ENCODE measurements around the gene HMGN4. TPM values are rescaled to one million over a fixed set of nuclear protein-coding genes. Genes with fewer than 3 reads are reported as not detected.

Gene HMGN4
- total and polyA plus RNA-seq, 9 of the 15 experiments (the other 6 are each of a cell fraction or from before 2014, with no cell fraction given), result 35.4 to 134 (median 94.1) TPM

- TF ChIP-seq CREB1 (IDR thresholded peaks at IDR 0.05) (no peak), CREB1 (CRISPR knock-in tag; IDR thresholded peaks at IDR 0.05) (no peak), CHD2 (IDR thresholded peaks at IDR 0.05; ENCODE audit: low read depth, low read length) (no peak), CEBPZ (IDR thresholded peaks at IDR 0.05; ENCODE audit: borderline replicate concordance, low read depth, low read length) (no peak), PRMT5 (CRISPR knock-in tag; IDR thresholded peaks at IDR 0.05) (no peak), ZBTB8A (IDR thresholded peaks at IDR 0.05; ENCODE audit: partially characterized antibody) (no peak), SRF (CRISPR knock-in tag; IDR thresholded peaks at IDR 0.05) (peak in 1 of 2 experiments; percentile 60; a peak in 1 of 4 replicates), SRSF7 (optimal IDR thresholded peaks at IDR 0.05; ENCODE audit: low read depth, low read length) (no peak), EWSR1 (IDR thresholded peaks at IDR 0.05; ENCODE audit: borderline replicate concordance, low read depth, partially characterized antibody) (no peak), CBX2 (IDR thresholded peaks at IDR 0.05; ENCODE audit: insufficient read depth, low read length, poor library complexity, severe bottlenecking) (no peak), TSC22D4 (tag; IDR thresholded peaks at IDR 0.05) (no peak), ADNP (tag; IDR thresholded peaks at IDR 0.05) (no peak), ZNF232 (CRISPR knock-in tag; IDR thresholded peaks at IDR 0.05) (peak; percentile 47; the same call in 1 of the 2 replicates), GABPA (tag; conservative IDR thresholded peaks at IDR 0.05; ENCODE audit: low read depth) (no peak), HLTF (IDR thresholded peaks at IDR 0.05) (no peak), ZNF124 (CRISPR knock-in tag; IDR thresholded peaks at IDR 0.05) (no peak), SFPQ (IDR thresholded peaks at IDR 0.05; ENCODE audit: low read depth, low read length) (no peak), KDM1A (IDR thresholded peaks at IDR 0.05) (no peak)
- TF ChIP-seq, protein P1, sequence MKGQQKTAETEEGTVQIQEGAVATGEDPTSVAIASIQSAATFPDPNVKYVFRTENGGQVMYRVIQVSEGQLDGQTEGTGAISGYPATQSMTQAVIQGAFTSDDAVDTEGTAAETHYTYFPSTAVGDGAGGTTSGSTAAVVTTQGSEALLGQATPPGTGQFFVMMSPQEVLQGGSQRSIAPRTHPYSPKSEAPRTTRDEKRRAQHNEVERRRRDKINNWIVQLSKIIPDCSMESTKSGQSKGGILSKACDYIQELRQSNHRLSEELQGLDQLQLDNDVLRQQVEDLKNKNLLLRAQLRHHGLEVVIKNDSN (CRISPR knock-in tag; IDR thresholded peaks at IDR 0.05), result peak; percentile 89
- TF ChIP-seq, protein P2, sequence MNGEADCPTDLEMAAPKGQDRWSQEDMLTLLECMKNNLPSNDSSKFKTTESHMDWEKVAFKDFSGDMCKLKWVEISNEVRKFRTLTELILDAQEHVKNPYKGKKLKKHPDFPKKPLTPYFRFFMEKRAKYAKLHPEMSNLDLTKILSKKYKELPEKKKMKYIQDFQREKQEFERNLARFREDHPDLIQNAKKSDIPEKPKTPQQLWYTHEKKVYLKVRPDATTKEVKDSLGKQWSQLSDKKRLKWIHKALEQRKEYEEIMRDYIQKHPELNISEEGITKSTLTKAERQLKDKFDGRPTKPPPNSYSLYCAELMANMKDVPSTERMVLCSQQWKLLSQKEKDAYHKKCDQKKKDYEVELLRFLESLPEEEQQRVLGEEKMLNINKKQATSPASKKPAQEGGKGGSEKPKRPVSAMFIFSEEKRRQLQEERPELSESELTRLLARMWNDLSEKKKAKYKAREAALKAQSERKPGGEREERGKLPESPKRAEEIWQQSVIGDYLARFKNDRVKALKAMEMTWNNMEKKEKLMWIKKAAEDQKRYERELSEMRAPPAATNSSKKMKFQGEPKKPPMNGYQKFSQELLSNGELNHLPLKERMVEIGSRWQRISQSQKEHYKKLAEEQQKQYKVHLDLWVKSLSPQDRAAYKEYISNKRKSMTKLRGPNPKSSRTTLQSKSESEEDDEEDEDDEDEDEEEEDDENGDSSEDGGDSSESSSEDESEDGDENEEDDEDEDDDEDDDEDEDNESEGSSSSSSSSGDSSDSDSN (IDR thresholded peaks at IDR 0.05; ENCODE audit: borderline replicate concordance in 1 of 2, low read depth in 2 of 2, low read length in 2 of 2), result 0 out of 4 replicates have a peak, but pooled peaks of 1 of the 2 experiments have one; percentile 26
Observed at GRCh38 chr6:26520237-26520849, 17.8 kb upstream of the HMGN4 start (continued).

All from K562 (cell line).